ENCODE results near the gene WFDC1.

Gene WFDC1, protein sequence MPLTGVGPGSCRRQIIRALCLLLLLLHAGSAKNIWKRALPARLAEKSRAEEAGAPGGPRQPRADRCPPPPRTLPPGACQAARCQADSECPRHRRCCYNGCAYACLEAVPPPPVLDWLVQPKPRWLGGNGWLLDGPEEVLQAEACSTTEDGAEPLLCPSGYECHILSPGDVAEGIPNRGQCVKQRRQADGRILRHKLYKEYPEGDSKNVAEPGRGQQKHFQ

GRCh38 chr16:84294531-84295142 lies at the start of gene WFDC1:
Gene WFDC1, plus strand, starts transcription at chr16:84294878. Its CDS starts 94 bp downstream, at chr16:84294972.
- no peaks in the 10 kb centered on the region for H3K36me3 ChIP-seq
- H4K20me1 ChIP-seq = no peaks in the 10 kb centered on the region
- no peak within 1 kb of the TSS for H3K27ac ChIP-seq
- H3K9ac ChIP-seq = peak within 1 kb of the TSS in 5 of 11 experiments; percentile 11 to 58 (median 14); a peak in 7 of 22 replicates
- H3K4me3 ChIP-seq = peak within 1 kb of the TSS in 7 of 10 experiments; percentile 10 to 45 (median 22); a peak in 8 of 20 replicates
- peaks cover 28 to 39% (median 34%) of the 10 kb centered on the region in 10 experiments for H3K4me1 ChIP-seq
- peak within 1 kb of the TSS; percentile 80 to 96 (median 89) for H3K4me2 ChIP-seq
- no peak for TF ChIP-seq Cebpa-rat (IDR thresholded peaks at IDR 0.05)
- H3K27me3 ChIP-seq = peaks cover 0 to 23% (median 13%) of the 10 kb centered on the region in 11 experiments; a peak in 17 of 22 replicates
- no peaks in the 10 kb centered on the region for H3K9me3 ChIP-seq (replicated peaks in 1 of 11)

- H3K9me3 ChIP-seq (replicated peaks in 1 of 11) = peaks cover 0 to 8% (median 0%) of the 10 kb centered on the region in 11 experiments; a peak in 2 of 22 replicates
- no peak overlapping the region for H3K27ac ChIP-seq
- H3K4me3 ChIP-seq = no peak overlapping the region
- TF ChIP-seq Cebpa-rat (IDR thresholded peaks at IDR 0.05) = no peak
- H3K27me3 ChIP-seq = no peaks in the 10 kb centered on the region
- no peak overlapping the region for H3K9ac ChIP-seq
- no peaks in the 10 kb centered on the region for H3K36me3 ChIP-seq
- H3K4me2 ChIP-seq = no peak overlapping the region
- H4K20me1 ChIP-seq = no peaks in the 10 kb centered on the region
- peaks cover 0 to 25% (median 5%) of the 10 kb centered on the region in 10 experiments; a peak in 11 of 20 replicates for H3K4me1 ChIP-seq
These were observed 48.6 kb upstream of the WFDC1 start for GRCh38 chr16:84245956-84246678.

- Histone ChIP-seq H3K27ac (no peak overlapping the region), H3K4me1 (peaks cover 0 to 20% (median 0%) of the 10 kb centered on the region in 10 experiments; a peak in 7 of 20 replicates), H3K9me3 (replicated peaks in 1 of 11) (peaks cover 0 to 8% (median 0%) of the 10 kb centered on the region in 11 experiments; a peak in 2 of 22 replicates), H3K27me3 (no peaks in the 10 kb centered on the region), H4K20me1 (no peaks in the 10 kb centered on the region), H3K9ac (no peak overlapping the region), H3K36me3 (no peaks in the 10 kb centered on the region), H3K4me2 (no peak overlapping the region), H3K4me3 (no peak overlapping the region)
- no peak for TF ChIP-seq Cebpa-rat (IDR thresholded peaks at IDR 0.05)
These were observed 48.0 kb upstream of the WFDC1 start for GRCh38 chr16:84246679-84247077.

GRCh38 chr16:84247331-84247730 lies 47.3 kb upstream of the WFDC1 start:
- Histone ChIP-seq H4K20me1 (no peaks in the 10 kb centered on the region), H3K4me2 (no peak overlapping the region), H3K4me1 (peaks cover 0 to 23% (median 5%) of the 10 kb centered on the region in 10 experiments; a peak in 13 of 20 replicates), H3K36me3 (no peaks in the 10 kb centered on the region), H3K27me3 (no peaks in the 10 kb centered on the region), H3K27ac (no peak overlapping the region), H3K9me3 (replicated peaks in 1 of 11) (peaks cover 0 to 8% (median 0%) of the 10 kb centered on the region in 11 experiments; a peak in 2 of 22 replicates), H3K9ac (no peak overlapping the region), H3K4me3 (no peak overlapping the region)
- TF ChIP-seq Cebpa-rat (IDR thresholded peaks at IDR 0.05) = no peak

GRCh38 chr16:84247844-84248243 lies 46.8 kb upstream of the WFDC1 start:
- Histone ChIP-seq H3K36me3 (no peaks in the 10 kb centered on the region), H3K4me2 (no peak overlapping the region), H4K20me1 (no peaks in the 10 kb centered on the region), H3K9ac (no peak overlapping the region), H3K27ac (no peak overlapping the region), H3K4me1 (peaks cover 0 to 28% (median 11%) of the 10 kb centered on the region in 10 experiments; a peak in 14 of 20 replicates), H3K9me3 (replicated peaks in 1 of 11) (peaks cover 0 to 8% (median 0%) of the 10 kb centered on the region in 11 experiments; a peak in 2 of 22 replicates), H3K27me3 (no peaks in the 10 kb centered on the region), H3K4me3 (no peak overlapping the region)
- TF ChIP-seq Cebpa-rat (IDR thresholded peaks at IDR 0.05) = no peak

GRCh38 chr16:84252184-84252583 lies 42.5 kb upstream of the WFDC1 start:
- H3K4me3 ChIP-seq = no peak overlapping the region
- peak overlapping the region in 8 of 11 experiments; percentile 73 to 94 (median 85); a peak in 16 of 22 replicates for H3K4me2 ChIP-seq
- no peaks in the 10 kb centered on the region for H4K20me1 ChIP-seq
- no peak overlapping the region for H3K9ac ChIP-seq
- peaks cover 10 to 21% (median 15%) of the 10 kb centered on the region in 11 experiments for H3K9me3 ChIP-seq (replicated peaks in 1 of 11)
- no peaks in the 10 kb centered on the region; a peak in 1 of 22 replicates for H3K36me3 ChIP-seq
- H3K27me3 ChIP-seq = no peaks in the 10 kb centered on the region
- no peak overlapping the region for H3K27ac ChIP-seq
- H3K4me1 ChIP-seq = peaks cover 0 to 55% (median 36%) of the 10 kb centered on the region in 10 experiments; a peak in 17 of 20 replicates
- TF ChIP-seq Cebpa-rat (IDR thresholded peaks at IDR 0.05) = no peak

GRCh38 chr16:84253173-84253572 lies 41.5 kb upstream of the WFDC1 start:
- no peak overlapping the region for H3K9ac ChIP-seq
- H3K9me3 ChIP-seq (replicated peaks in 1 of 11) = peaks cover 16 to 31% (median 22%) of the 10 kb centered on the region in 11 experiments
- no peak for TF ChIP-seq Cebpa-rat (IDR thresholded peaks at IDR 0.05)
- H3K36me3 ChIP-seq = no peaks in the 10 kb centered on the region; a peak in 1 of 22 replicates
- H3K4me3 ChIP-seq = no peak overlapping the region
- no peaks in the 10 kb centered on the region for H4K20me1 ChIP-seq
- no peaks in the 10 kb centered on the region for H3K27me3 ChIP-seq
- peaks cover 0 to 55% (median 36%) of the 10 kb centered on the region in 10 experiments; a peak in 17 of 20 replicates for H3K4me1 ChIP-seq
- peak overlapping the region in 9 of 11 experiments; percentile 44 to 94 (median 84); a peak in 18 of 22 replicates for H3K4me2 ChIP-seq
- H3K27ac ChIP-seq = no peak overlapping the region

DNA sequence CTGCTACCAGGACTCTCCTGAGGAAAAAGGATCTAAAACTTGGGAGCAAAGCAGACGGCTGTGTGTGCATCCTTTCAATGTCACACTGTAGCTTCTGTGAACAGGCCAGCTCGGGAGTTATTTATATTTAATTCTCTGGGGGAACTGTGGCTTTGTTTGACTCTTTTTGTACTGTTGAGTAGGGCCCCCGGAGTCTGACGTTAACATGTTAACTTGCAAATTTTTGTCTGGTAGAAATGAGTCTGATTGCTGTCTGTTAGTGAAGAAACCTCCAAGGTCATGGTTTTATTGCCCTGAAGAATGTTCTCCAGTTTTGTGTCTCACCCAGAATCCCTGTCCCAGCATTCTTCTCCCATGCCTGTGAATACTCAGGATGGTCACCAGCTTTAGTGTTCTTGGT lies 40.6 kb upstream of the WFDC1 start:
- no peak for TF ChIP-seq Cebpa-rat (IDR thresholded peaks at IDR 0.05)
- Histone ChIP-seq H4K20me1 (no peaks in the 10 kb centered on the region), H3K9ac (peak overlapping the region in 7 of 11 experiments; percentile 7 to 63 (median 37); a peak in 10 of 22 replicates), H3K36me3 (no peaks in the 10 kb centered on the region; a peak in 1 of 22 replicates), H3K4me3 (peak overlapping the region in 3 of 10 experiments; percentile 13 to 38 (median 31); a peak in 2 of 20 replicates), H3K4me2 (peak overlapping the region in 10 of 11 experiments; percentile 0 to 94 (median 84); a peak in 19 of 22 replicates), H3K27ac (peak overlapping the region in 3 of 11 experiments; percentile 29 to 39 (median 30); a peak in 4 of 22 replicates), H3K9me3 (replicated peaks in 1 of 11) (peaks cover 22 to 37% (median 27%) of the 10 kb centered on the region in 11 experiments), H3K4me1 (peaks cover 0 to 55% (median 36%) of the 10 kb centered on the region in 10 experiments; a peak in 17 of 20 replicates), H3K27me3 (no peaks in the 10 kb centered on the region)
